Neural crest cell (in vitro differentiated cells): ENCODE measurements around the gene CLEC10A. TPM values are rescaled to one million over a fixed set of nuclear protein-coding genes. Genes with fewer than 3 reads are reported as not detected.

Experiments used
- DNase-seq: peaks from one replicate; pipeline ENCODE4 v3.0.0; 2021; ENCODE audit warnings: low read depth, mixed read lengths, low spot score
- H3K27ac Mint-ChIP-seq: one replicate; pipeline ENCODE4 v1.8.0; 2021; ENCODE audit warnings: mild to moderate bottlenecking, mixed read lengths; ENCODE audit not compliant: unreplicated experiment
- H3K27me3 Mint-ChIP-seq: 2 replicates; pipeline ENCODE4 v1.8.0; 2021; ENCODE audit warnings: low read depth, mild to moderate bottlenecking, mixed read lengths
- H3K36me3 Mint-ChIP-seq: 2 replicates; pipeline ENCODE4 v1.8.0; 2021; ENCODE audit warnings: low read depth, mild to moderate bottlenecking, mixed read lengths
- H3K4me1 Mint-ChIP-seq: 2 replicates; pipeline ENCODE4 v1.8.0; 2021; ENCODE audit warnings: mixed read lengths
- H3K4me3 Mint-ChIP-seq: one replicate; pipeline ENCODE4 v1.8.0; 2021; ENCODE audit warnings: mild to moderate bottlenecking, mixed read lengths
- H3K9me3 Mint-ChIP-seq: 2 replicates; pipeline ENCODE4 v1.8.0; 2021; ENCODE audit warnings: mixed read lengths
- total RNA-seq: library from RNA; stranded (reverse); gene quantifications from 2 replicates; pipeline ENCODE4 v1.2.1, GENCODE V29; 2021
- TF ChIP-seq, protein P1 (sequence below): fragments of 200-600 bp; sonication (generic); conservative IDR thresholded peaks from 2 replicates; pipeline ENCODE4 v1.5.0; 2021; ENCODE audit warnings: antibody characterized with exemption, mild to moderate bottlenecking

Gene CLEC10A
- total RNA-seq, 1 donor from 2014 or later: not detected

DNA sequence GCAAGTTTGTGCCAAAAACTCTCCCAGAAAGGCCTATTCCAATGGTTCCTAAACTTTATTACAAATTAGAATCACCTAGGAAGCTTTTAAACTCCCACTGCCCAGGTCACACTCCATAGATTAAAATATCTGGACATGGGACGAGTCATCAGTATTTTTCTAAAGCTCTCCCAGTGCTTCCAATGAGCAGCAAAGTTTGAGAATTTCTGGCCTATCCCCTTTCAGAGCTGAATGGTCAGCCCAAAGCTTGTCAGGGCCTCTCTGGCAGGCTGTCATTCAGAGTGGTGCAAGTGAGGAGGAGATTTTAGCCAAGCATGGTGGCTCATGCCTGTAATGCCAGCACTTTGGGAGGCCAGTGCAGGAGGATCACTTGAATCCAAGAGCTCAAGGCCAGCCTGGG lies 54.8 kb downstream of the CLEC10A start:
- H3K36me3 Mint-ChIP-seq: no peaks in the 10 kb centered on the region
- TF ChIP-seq, protein P1, sequence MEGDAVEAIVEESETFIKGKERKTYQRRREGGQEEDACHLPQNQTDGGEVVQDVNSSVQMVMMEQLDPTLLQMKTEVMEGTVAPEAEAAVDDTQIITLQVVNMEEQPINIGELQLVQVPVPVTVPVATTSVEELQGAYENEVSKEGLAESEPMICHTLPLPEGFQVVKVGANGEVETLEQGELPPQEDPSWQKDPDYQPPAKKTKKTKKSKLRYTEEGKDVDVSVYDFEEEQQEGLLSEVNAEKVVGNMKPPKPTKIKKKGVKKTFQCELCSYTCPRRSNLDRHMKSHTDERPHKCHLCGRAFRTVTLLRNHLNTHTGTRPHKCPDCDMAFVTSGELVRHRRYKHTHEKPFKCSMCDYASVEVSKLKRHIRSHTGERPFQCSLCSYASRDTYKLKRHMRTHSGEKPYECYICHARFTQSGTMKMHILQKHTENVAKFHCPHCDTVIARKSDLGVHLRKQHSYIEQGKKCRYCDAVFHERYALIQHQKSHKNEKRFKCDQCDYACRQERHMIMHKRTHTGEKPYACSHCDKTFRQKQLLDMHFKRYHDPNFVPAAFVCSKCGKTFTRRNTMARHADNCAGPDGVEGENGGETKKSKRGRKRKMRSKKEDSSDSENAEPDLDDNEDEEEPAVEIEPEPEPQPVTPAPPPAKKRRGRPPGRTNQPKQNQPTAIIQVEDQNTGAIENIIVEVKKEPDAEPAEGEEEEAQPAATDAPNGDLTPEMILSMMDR: no peak
- H3K27ac Mint-ChIP-seq: no peak overlapping the region
- H3K4me1 Mint-ChIP-seq: peaks cover 26% of the 10 kb centered on the region
- no peaks in the 10 kb centered on the region for H3K9me3 Mint-ChIP-seq
- H3K4me3 Mint-ChIP-seq: peak overlapping the region; percentile 29
- H3K27me3 Mint-ChIP-seq: peaks cover 59% of the 10 kb centered on the region
- DNase-seq: no peak

Other genes with a start within 250 kb of the CLEC10A start
- not detected in 2 replicates for gene TEKT1, start 248.5 kb downstream of the CLEC10A start, total RNA-seq
- 0.16 TPM in 1 of 2 replicates, not detected in the other for gene ALOX12, start 84.2 kb downstream of the CLEC10A start, total RNA-seq
- 143 and 157 TPM in 2 replicates for gene RNASEK, start 67.6 kb downstream of the CLEC10A start, total RNA-seq
- 0.41 and 0.42 TPM in 2 replicates for gene BCL6B, start 57.2 kb downstream of the CLEC10A start, total RNA-seq
- gene SLC16A13, start 44.2 kb downstream of the CLEC10A start, total RNA-seq: 11.1 and 12.2 TPM in 2 replicates
- gene SLC16A11, start 36.2 kb downstream of the CLEC10A start, total RNA-seq: not detected in 2 replicates
- gene ASGR2, start 34.6 kb upstream of the CLEC10A start, total RNA-seq: not detected in 2 replicates
- 9.6 and 11.2 TPM in 2 replicates for gene ASGR1, start 99.1 kb upstream of the CLEC10A start, total RNA-seq
- gene DLG4, start 139.6 kb upstream of the CLEC10A start, total RNA-seq: 49.4 and 51.4 TPM in 2 replicates
- gene ACADVL, start 139.7 kb upstream of the CLEC10A start, total RNA-seq: 215 and 220 TPM in 2 replicates
- gene DVL2, start 154.3 kb upstream of the CLEC10A start, total RNA-seq: 130 and 140 TPM in 2 replicates
- gene PHF23, start 159.2 kb upstream of the CLEC10A start, total RNA-seq: 72.7 and 75.2 TPM in 2 replicates
- gene GABARAP, start 162.2 kb upstream of the CLEC10A start, total RNA-seq: 470 and 479 TPM in 2 replicates
- 179 and 182 TPM in 2 replicates for gene CTDNEP1, start 171.5 kb upstream of the CLEC10A start, total RNA-seq
- 74.4 and 77.4 TPM in 2 replicates for gene ELP5, start 172.0 kb upstream of the CLEC10A start, total RNA-seq
- gene CLDN7, start 182.2 kb upstream of the CLEC10A start, total RNA-seq: not detected in 2 replicates
- gene SLC2A4, start 201.5 kb upstream of the CLEC10A start, total RNA-seq: 5.8 and 6.1 TPM in 2 replicates
- gene YBX2, start 214.4 kb upstream of the CLEC10A start, total RNA-seq: 0.54 and 0.96 TPM in 2 replicates
- 725 and 743 TPM in 2 replicates for gene EIF5A, start 227.4 kb upstream of the CLEC10A start, total RNA-seq
- 84.2 and 89.9 TPM in 2 replicates for gene GPS2, start 235.1 kb upstream of the CLEC10A start, total RNA-seq
- gene NEURL4, start 249.1 kb upstream of the CLEC10A start, total RNA-seq: 65.6 and 69.5 TPM in 2 replicates